Kidney (tissue), 14 donors: Measurements from ENCODE around the gene MED26. TPM values are rescaled to one million over a fixed set of nuclear protein-coding genes. Genes with fewer than 3 reads are reported as not detected.

Experiments used
- DNase-seq, 5 donors: peaks; one replicate each; pipeline ENCODE4 v3.0.0-alpha.2; 2013 to 2020
- FAIRE-seq: peaks from 2 replicates; lab custom pipeline; 2012; peaks lifted over from hg19 to GRCh38; lab: Jason Lieb, UNC
- H3K27ac ChIP-seq, 2 donors: one replicate each; pipeline ENCODE4 v1.7.0; 2013; ENCODE audit warnings: low read depth in 2 of 2, low read length in 2 of 2, inconsistent platforms in 1 of 2
- H3K27me3 ChIP-seq: one replicate; pipeline ENCODE4 v1.7.1; 2013; ENCODE audit warnings: low read length, inconsistent platforms; ENCODE audit not compliant: control insufficient read depth, insufficient read depth
- H3K36me3 ChIP-seq, 3 donors: one replicate each; pipeline versions ENCODE4 v1.7.0 to v1.7.1; 2013; ENCODE audit warnings: low read length in 3 of 3, control low read depth in 1 of 3, inconsistent platforms in 1 of 3; ENCODE audit not compliant: insufficient read depth in 3 of 3, control insufficient read depth in 2 of 3
- H3K4me1 ChIP-seq, 3 donors: one replicate each; pipeline versions ENCODE4 v1.7.0 to v1.7.1; 2013; ENCODE audit warnings: low read length in 3 of 3, inconsistent platforms in 1 of 3, low read depth in 1 of 3; ENCODE audit not compliant: control insufficient read depth in 2 of 3, insufficient read depth in 2 of 3
- H3K4me3 ChIP-seq, 3 donors: one replicate each; pipeline versions ENCODE4 v1.7.0 to v1.8.1; 2013; ENCODE audit warnings: low read length in 3 of 3, control low read depth in 1 of 3, inconsistent platforms in 1 of 3
- H3K9ac ChIP-seq, 3 donors: one replicate each; pipeline versions ENCODE4 v1.7.0 to v1.7.1; 2013; ENCODE audit warnings: low read length in 3 of 3, control low read depth in 1 of 3, inconsistent platforms in 1 of 3
- H3K9me3 ChIP-seq, 3 donors: one replicate each; pipeline versions ENCODE4 v1.7.0 to v1.7.1; 2013; ENCODE audit warnings: low read length in 3 of 3, control low read depth in 1 of 3, inconsistent platforms in 1 of 3; ENCODE audit not compliant: control insufficient read depth in 2 of 3, insufficient read depth in 1 of 3
- CTCF ChIP-seq: IDR thresholded peaks from 3 replicates; pipeline ENCODE4 v1.5.1; 2012; ENCODE audit warnings: mild to moderate bottlenecking, moderate library complexity, borderline replicate concordance; ENCODE audit not compliant: insufficient read depth; ENCODE audit errors: extremely low read depth
- intact Hi-C: fragments of 100-400 bp; cut with DNase I; formaldehyde crosslinking; loops from one replicate; pipeline ENCODE4 v1.11.1; 2022
- polyA plus RNA-seq: library from polyadenylated mRNA; stranded (reverse); fragments of 350-450 nt; fragmentation: Illumina TruSeq; extraction: RNeasy Lipid Tissue Mini Kit (QIAGEN cat#74804); gene quantifications from one replicate; pipeline ENCODE4 v1.2.3, GENCODE V29; 2014; ENCODE audit warnings: low read depth, low replicate concordance; ENCODE audit not compliant: insufficient read depth
- total RNA-seq: library from RNA; stranded (reverse); fragmentation: NEBNext Ultra II Directional; extraction: Animal tissue kit (Norgen Biotek cat#: 25700); gene quantifications from one replicate; pipeline ENCODE4 v1.2.1, GENCODE V29; 2021
- donor health status: control.
- donor health status: control.
- donor health status: control.
- donor health status: control.
- donor health status: control.
- donor health status: DM: yes; HTN: yes; CAD: no.
- donor health status: Normal renal cell carcinoma (clear cell type).

The MED26 gene
- total and polyA plus RNA-seq, 2 donors from 2014 or later = 3.6 to 11.8 TPM

GRCh38 chr19:16605553-16605994, 22.4 kb downstream of the MED26 start:
- H3K27me3 ChIP-seq = no peaks in the 10 kb centered on the region
- no peak overlapping the region for H3K4me3 ChIP-seq
- no peak for FAIRE-seq
- no peaks in the 10 kb centered on the region for H3K9me3 ChIP-seq
- no peaks in the 10 kb centered on the region for H3K36me3 ChIP-seq
- H3K9ac ChIP-seq = no peak overlapping the region
- H3K4me1 ChIP-seq = peaks cover 0 to 15% (median 0%) of the 10 kb centered on the region in 3 donors
- no peak for TF ChIP-seq CTCF
- no peak for DNase-seq
- intact Hi-C loops = no loop called here
- no peak overlapping the region for H3K27ac ChIP-seq

GRCh38 chr19:16605115-16605514, 22.9 kb downstream of the MED26 start:
- Histone ChIP-seq H3K9me3 (no peaks in the 10 kb centered on the region), H3K4me3 (no peak overlapping the region), H3K27me3 (no peaks in the 10 kb centered on the region), H3K9ac (no peak overlapping the region), H3K4me1 (peaks cover 0 to 15% (median 0%) of the 10 kb centered on the region in 3 donors), H3K27ac (no peak overlapping the region), H3K36me3 (no peaks in the 10 kb centered on the region)
- DNase-seq (no peak), FAIRE-seq (no peak)
- no peak for TF ChIP-seq CTCF
- intact Hi-C loops = no loop called here

- no peak overlapping the region for H3K9ac ChIP-seq
- no peaks in the 10 kb centered on the region for H3K36me3 ChIP-seq
- TF ChIP-seq CTCF = no peak
- FAIRE-seq (no peak), DNase-seq (no peak)
- no peak overlapping the region for H3K27ac ChIP-seq
- intact Hi-C loops = no loop called here
- H3K9me3 ChIP-seq = no peaks in the 10 kb centered on the region
- H3K27me3 ChIP-seq = no peaks in the 10 kb centered on the region
- H3K4me3 ChIP-seq = no peak overlapping the region
- H3K4me1 ChIP-seq = peaks cover 0 to 15% (median 0%) of the 10 kb centered on the region in 3 donors
Observed at GRCh38 chr19:16604615-16605014, 23.4 kb downstream of the MED26 start.

GRCh38 chr19:16603090-16603489, 24.9 kb downstream of the MED26 start:
- no peak for FAIRE-seq
- no peak overlapping the region for H3K9ac ChIP-seq
- no peaks in the 10 kb centered on the region for H3K9me3 ChIP-seq
- H3K27me3 ChIP-seq = no peaks in the 10 kb centered on the region
- peaks cover 0 to 12% (median 0%) of the 10 kb centered on the region in 3 donors for H3K4me1 ChIP-seq
- no peaks in the 10 kb centered on the region for H3K36me3 ChIP-seq
- no peak overlapping the region for H3K27ac ChIP-seq
- DNase-seq = no peak
- TF ChIP-seq CTCF = no peak
- H3K4me3 ChIP-seq = no peak overlapping the region
- intact Hi-C loops = no loop called here
